ENCODE measurements around the gene PET117. TPM values are rescaled to one million over a fixed set of nuclear protein-coding genes. Genes with fewer than 3 reads are reported as not detected.
A peak's percentile ranks its signal among the peaks of the same experiment; 100 is the strongest.
"Not testable (repeated sequence)": the region's sequence is repeated elsewhere in the genome, so short reads cannot be mapped to it uniquely, and the experiment has no call there.

PET117 gene
- total RNA-seq, 1 donor from 2014 or later: 12.3 TPM

GRCh38 chr20:18156045-18156444 is 18.4 kb downstream of the PET117 start:
- DNase-seq (ENCODE audit: low spot score): no peak

DNA sequence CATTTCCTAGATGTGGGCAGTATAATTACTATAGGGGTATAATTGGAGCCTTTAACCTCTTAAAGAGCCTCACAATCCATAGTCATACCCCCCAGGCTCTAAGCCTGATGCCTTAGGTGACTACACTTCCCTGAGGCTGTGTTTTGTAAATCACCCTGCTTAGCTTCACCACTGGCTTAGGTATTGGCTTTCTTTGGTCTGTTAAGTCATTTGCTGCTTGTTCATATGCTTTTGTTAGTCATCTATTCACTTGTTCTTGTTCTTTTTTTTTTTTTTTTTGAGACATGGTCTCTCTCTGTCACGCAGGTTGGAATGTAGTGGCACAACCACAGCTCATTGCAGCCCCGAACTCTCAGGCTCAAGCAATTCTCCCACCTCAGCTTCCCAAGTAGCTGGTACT is 26.7 kb downstream of the PET117 start:
- DNase-seq (ENCODE audit: low spot score): no peak

DNA sequence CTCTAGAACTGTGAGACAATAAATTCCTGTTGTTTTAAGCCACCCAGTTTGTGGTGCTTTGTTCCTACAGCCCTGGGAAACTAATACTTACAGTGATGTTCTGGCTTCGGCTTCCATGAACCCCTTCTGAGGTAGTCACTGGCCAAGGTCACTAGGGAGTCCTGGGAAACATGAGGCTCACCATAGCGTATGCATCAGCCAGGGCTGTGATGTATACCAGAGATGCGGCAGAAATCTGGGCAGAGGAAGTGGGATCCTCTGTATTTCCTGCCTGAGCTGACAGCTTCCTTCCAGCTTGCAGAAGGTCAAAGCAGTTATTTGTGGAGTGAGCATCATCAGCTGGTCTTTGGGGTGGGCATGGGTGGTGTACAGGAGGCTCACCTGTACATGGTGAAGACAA is 27.9 kb downstream of the PET117 start:
- no peak for DNase-seq (ENCODE audit: low spot score)

DNA sequence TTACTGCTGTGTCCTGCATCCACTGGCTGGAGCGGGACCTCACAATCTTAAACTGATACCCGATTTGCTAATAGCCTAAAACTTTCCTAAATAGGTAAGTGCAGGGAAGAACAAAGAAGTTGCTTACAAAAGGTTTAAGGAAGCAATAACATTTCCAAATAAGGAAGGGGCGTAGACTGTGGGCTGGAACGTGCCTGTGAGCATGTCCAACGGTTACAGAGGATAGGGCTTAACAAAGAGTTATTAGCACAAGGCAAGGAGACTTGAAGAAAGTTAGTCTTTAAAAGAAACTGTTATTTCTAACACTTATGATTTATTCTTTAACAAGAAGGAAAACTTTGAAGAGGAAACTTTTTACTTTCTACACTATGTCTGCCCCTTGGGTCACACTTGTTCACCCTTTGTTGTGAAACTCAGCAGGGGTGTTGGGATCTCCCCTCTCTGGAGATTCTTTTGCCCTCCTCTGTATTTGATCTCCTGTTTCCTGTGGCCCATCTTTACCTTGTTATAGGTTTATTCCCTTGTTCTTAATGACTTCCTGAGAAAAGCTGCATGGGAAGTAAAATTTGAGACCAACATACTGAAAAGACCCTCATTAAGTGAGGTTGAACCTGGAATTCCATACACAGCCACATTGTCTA is 28.7 kb downstream of the PET117 start:
- DNase-seq (ENCODE audit: low spot score): no peak

GRCh38 chr20:18166950-18167349 is 29.3 kb downstream of the PET117 start:
- DNase-seq (ENCODE audit: low spot score): no peak

- no peak for DNase-seq (ENCODE audit: low spot score)
Observed at GRCh38 chr20:18172379-18172778, 34.7 kb downstream of the PET117 start.

GRCh38 chr20:18174906-18175683 is 37.4 kb downstream of the PET117 start:
- no peak for DNase-seq (ENCODE audit: low spot score)

GRCh38 chr20:18176318-18176785 is 38.7 kb downstream of the PET117 start:
- no peak for DNase-seq (ENCODE audit: low spot score)

DNA sequence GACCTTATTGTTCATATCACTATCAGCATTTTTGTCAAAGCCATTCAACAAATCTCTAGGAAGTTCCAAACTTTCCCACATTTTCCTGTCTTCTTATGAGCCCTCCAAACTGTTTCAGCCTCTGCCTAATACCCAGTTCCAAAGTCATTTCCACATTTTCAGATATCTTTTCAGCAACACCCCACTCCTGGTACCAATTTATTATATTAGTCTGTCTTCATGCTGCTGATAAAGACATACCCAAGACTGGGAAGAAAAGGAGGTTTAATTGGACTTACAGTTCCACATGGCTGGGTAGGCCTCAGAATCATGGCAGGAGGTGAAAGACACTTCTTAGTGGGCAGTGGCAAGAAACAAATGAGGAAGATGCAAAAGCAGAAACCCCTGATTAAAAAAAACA is 42.7 kb downstream of the PET117 start:
- DNase-seq (ENCODE audit: low spot score): not testable (repeated sequence)

DNA sequence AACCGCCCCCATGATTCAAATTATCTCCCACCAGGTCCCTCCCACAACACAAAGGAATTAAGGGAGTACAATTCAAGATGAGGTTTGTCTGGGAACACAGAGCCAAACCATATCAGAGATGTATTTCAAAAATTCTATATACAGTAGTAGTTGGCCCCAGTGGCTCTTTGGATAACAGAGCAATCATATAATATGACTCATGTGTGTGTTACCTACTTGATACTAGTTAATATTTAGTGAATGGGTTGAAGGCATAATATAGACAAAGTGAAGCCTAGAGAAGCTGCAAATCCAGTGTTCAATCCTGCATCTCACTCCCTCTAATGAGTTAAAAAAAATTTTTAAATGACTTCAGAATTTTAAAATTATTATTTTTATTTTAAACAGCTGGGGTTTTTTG is 43.2 kb downstream of the PET117 start:
- no peak for DNase-seq (ENCODE audit: low spot score)

DNA sequence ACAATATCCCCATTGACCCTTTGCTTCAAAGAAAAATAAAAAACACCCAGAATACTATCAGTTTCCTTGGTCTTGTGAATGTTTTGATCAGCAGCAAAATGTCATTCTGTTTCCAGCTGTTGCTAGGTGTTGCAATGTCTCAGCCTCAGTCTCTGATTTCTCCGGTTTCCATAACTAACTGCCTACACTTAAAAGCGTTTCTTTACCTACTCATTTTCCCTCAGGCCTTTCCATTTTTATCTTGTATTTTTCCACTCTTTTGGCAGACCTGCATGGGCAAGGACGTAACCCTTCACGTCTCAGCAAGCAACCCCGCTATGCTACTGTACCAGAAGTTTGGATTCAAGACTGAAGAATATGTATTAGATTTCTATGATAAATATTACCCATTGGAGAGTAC is 49.4 kb downstream of the PET117 start:
- DNase-seq (ENCODE audit: low spot score): peak; percentile 66

GRCh38 chr20:18188434-18188833 is 50.8 kb downstream of the PET117 start:
- no peak for DNase-seq (ENCODE audit: low spot score)

DNA sequence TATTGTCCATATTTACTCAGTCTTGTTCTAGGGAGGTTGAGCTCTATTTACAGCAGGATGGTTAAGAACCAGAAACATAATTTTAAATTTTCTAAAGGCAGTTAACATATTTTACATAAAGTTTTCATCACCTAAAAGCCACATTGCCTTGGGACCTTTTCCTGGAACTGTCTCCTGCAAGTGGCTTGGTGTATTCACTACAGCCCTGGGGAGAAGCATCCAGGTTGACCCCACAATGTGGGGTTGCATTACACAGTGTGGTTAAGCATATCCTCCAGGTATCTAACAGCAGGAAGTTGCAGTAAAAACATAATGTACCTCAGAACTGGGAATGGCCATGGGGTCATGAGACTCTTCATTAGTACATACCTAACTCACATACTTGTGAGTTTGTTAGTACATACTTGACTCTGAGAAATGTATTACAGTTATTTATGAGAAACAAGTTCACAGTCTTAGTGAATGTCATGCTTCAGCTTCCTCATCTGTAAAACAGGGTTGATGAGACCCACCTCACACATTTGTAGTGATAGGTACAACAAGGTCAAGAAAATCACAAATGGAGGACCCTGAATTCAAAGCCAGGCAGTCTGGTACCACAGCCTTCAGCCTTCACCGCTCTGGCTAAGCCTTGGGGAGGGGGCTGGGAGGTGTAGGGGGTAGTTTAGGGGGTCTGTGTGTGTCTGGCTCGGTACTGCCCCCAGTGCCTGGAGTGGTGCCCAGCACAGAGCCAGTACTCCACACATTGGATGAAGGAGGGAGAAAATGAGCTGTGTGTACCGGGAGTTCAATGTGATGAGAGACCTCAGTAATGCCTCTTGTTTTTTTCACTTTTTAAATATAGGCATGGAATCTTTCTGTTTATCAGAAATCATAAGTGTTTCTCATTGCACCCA is 52.9 kb downstream of the PET117 start:
- DNase-seq (ENCODE audit: low spot score): no peak

DNA sequence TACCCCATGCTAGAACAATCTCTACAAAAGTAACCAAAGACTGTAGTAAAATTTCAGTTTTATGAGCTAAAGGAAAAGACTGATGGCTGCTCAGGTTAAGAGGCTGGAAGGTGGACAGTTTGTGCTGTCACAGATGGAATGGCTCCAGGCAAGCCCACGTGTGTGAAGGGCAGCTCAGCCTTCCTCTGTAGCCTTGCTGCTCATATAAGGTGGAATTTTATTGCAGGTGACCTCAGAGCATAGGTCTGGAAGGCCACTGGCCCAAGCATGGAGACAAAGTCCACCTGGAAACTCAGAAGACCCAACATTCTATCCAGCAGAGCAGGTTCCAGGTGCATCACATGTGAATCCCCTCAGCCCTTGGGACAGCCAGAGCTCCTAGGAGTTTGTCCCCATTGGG is 53.6 kb downstream of the PET117 start:
- no peak for DNase-seq (ENCODE audit: low spot score)

Other genes starting within 250 kb of the PET117 start
- gene SNX5, start 169.1 kb upstream of the PET117 start, total RNA-seq (ENCODE audit: insufficient read depth, low replicate concordance): 118 TPM
- 3.9 TPM for gene MGME1, start 168.8 kb upstream of the PET117 start, total RNA-seq (ENCODE audit: insufficient read depth, low replicate concordance)
- gene OVOL2, start 79.9 kb upstream of the PET117 start, total RNA-seq (ENCODE audit: insufficient read depth, low replicate concordance): not detected
- gene KAT14, start within 50 bp of the PET117 start, total RNA-seq (ENCODE audit: insufficient read depth, low replicate concordance): 9.4 TPM
- gene ZNF133, start 150.7 kb downstream of the PET117 start, total RNA-seq (ENCODE audit: insufficient read depth, low replicate concordance): 12.3 TPM

Measured in umbilical cord (tissue), 2 donors.